HepG2 (cell line): ENCODE results near the gene CCT3. TPM values are rescaled to one million over a fixed set of nuclear protein-coding genes. Genes with fewer than 3 reads are reported as not detected.

Experiments used
- ATAC-seq: fragments of 200-7000 bp; cut with Tn5 transposase; 3 replicates; pipeline ENCODE4 v1.9.1; 2020; ENCODE audit warnings: mild to moderate bottlenecking, moderate library complexity
- BruUV-seq: library from RNA; stranded (reverse); fragments of 400-500 nt; replicated peaks from 2 replicates; lab custom pipeline; 2021; lab: Mats Ljungman, UMichigan
- CTCF ChIA-PET: fragments of 300-600 bp; formaldehyde crosslinking; extraction: SDS; loops from one replicate; lab custom pipeline; 2021; ENCODE audit warnings: low total read pairs, inconsistent platforms, low intra/inter-chr PET ratio; lab: Yijun Ruan, JAX
- POLR2A ChIA-PET: fragments of 350-600 bp; sonication (Branson Sonifier 250); formaldehyde crosslinking; loops from one replicate; lab custom pipeline; 2020; ENCODE audit warnings: antibody characterized with exemption, inconsistent platforms; lab: Yijun Ruan, JAX
- DNase-seq: peaks from one replicate; pipeline ENCODE4 v3.0.0-alpha.2; 2015; ENCODE audit warnings: low spot score
- FAIRE-seq: peaks from 3 replicates; lab custom pipeline; 2011; peaks lifted over from hg19 to GRCh38; lab: Jason Lieb, UNC
- H2AFZ ChIP-seq: one replicate; pipeline ENCODE4 v1.6.1; 2011; ENCODE audit warnings: low read length, inconsistent platforms
- H3K27ac ChIP-seq: fragments of 300-600 bp; 3 replicates; pipeline ENCODE4 v1.8.0; 2011; ENCODE audit warnings: mixed run types, mild to moderate bottlenecking, mixed read lengths, low read length, inconsistent platforms; ENCODE audit not compliant: insufficient read depth; ENCODE audit errors: extremely low read length
- H3K27me3 ChIP-seq, 2 experiments: fragments of 200-600 bp in 1 of 2; 2 replicates in 1 of 2; 3 replicates in 1 of 2; pipeline versions ENCODE4 v1.6.0 to v1.8.0; 2011; ENCODE audit warnings: low read length in 2 of 2, mild to moderate bottlenecking in 2 of 2, moderate library complexity in 2 of 2, inconsistent platforms in 1 of 2; ENCODE audit not compliant: insufficient read depth in 2 of 2, control insufficient read depth in 1 of 2
- H3K36me3 ChIP-seq, 2 experiments: fragments of 200-600 bp in 1 of 2; replicated peaks in 1 of 2; 2 replicates in 1 of 2; 3 replicates in 1 of 2; pipeline versions ENCODE4 v1.5.1 to v1.8.0; 2011; ENCODE audit warnings: low read length in 2 of 2, inconsistent platforms in 1 of 2; ENCODE audit not compliant: insufficient read depth in 2 of 2, control insufficient read depth in 1 of 2
- H3K4me1 ChIP-seq: 2 replicates; pipeline ENCODE4 v1.5.1; 2012; ENCODE audit warnings: low read length, inconsistent platforms; ENCODE audit not compliant: insufficient read depth
- H3K4me2 ChIP-seq: 2 replicates; pipeline ENCODE4 v1.6.0; 2011; ENCODE audit warnings: low read depth, low read length, inconsistent platforms
- H3K4me3 ChIP-seq, 3 experiments: fragments of 200-600 bp in 1 of 3; sonication (generic), shearing (Covaris generic) in 1 of 3; replicated peaks in 1 of 3; 2 replicates each; pipeline ENCODE4 v1.5.1; 2011 to 2016; ENCODE audit warnings: low read length in 3 of 3, inconsistent platforms in 2 of 3, low read depth in 2 of 3, mild to moderate bottlenecking in 2 of 3, control low read depth in 1 of 3, mixed read lengths in 1 of 3; ENCODE audit not compliant: insufficient read depth in 1 of 3
- H3K79me2 ChIP-seq: one replicate; pipeline ENCODE4 v1.6.1; 2011; ENCODE audit warnings: low read length, inconsistent platforms; ENCODE audit not compliant: insufficient read depth
- H3K9ac ChIP-seq: 2 replicates; pipeline ENCODE4 v1.6.0; 2011; ENCODE audit warnings: mild to moderate bottlenecking, low read depth, low read length, inconsistent platforms; ENCODE audit not compliant: insufficient read depth
- H3K9me3 ChIP-seq: 2 replicates; pipeline ENCODE4 v1.5.1; 2012; ENCODE audit warnings: mild to moderate bottlenecking, low read length
- H4K20me1 ChIP-seq: 2 replicates; pipeline ENCODE4 v1.6.0; 2011; ENCODE audit warnings: inconsistent platforms, mild to moderate bottlenecking, low read length, moderate library complexity; ENCODE audit not compliant: insufficient read depth
- POLR2G ChIP-seq: fragments of 200-400 bp; formaldehyde crosslinking; IDR thresholded peaks from 2 replicates; pipeline ENCODE4 v1.6.1; 2018; ENCODE audit warnings: mild to moderate bottlenecking, low read depth, low read length, moderate library complexity
- ZNF30 ChIP-seq: sonication (generic); formaldehyde crosslinking; IDR thresholded peaks from 2 replicates; pipeline ENCODE4 v1.5.0; 2020; ENCODE audit warnings: mild to moderate bottlenecking, missing genetic modification reagents
- ZNF7 ChIP-seq: IDR thresholded peaks from 2 replicates; pipeline ENCODE4 v1.6.1; 2016; ENCODE audit warnings: missing biosample characterization, missing genetic modification reagents
- WGBS: methylation state at CpG from one replicate; pipeline ENCODE4 v1.1.6; 2017; ENCODE audit warnings: low lambda C conversion rate; 5-methylcytosine and 5-hydroxymethylcytosine counted together
- in situ Hi-C: cut with HindIII; loops from 2 replicates; pipeline ENCODE4 v1.10.0; 2017; ENCODE audit warnings: low pct_unique_long_range_greater_than_20kb; ENCODE audit not compliant: extremely low pct_ligation_motif_present
- intact Hi-C: fragments of 100-400 bp; cut with micrococcal nuclease; formaldehyde crosslinking; loops from one replicate; pipeline ENCODE4 v1.10.0; 2022; ENCODE audit not compliant: unreplicated experiment
- polyA plus RNA-seq, 8 experiments: library from polyadenylated mRNA; depleted of rRNA in 3 of 8; stranded (reverse) in 7 of 8; unstranded in 1 of 8; fragments of >200 nt; fragmentation: Illumina TruSeq in 4 of 8; extraction: Trizol in 4 of 8; gene quantifications; 2 replicates each; pipeline versions ENCODE4 v1.2.1 to v1.2.3, GENCODE V29; 2011 to 2016; ENCODE audit warnings: low read depth in 4 of 8, missing spikeins in 1 of 8, mixed read lengths in 1 of 8; ENCODE audit not compliant: insufficient read depth in 1 of 8
- total RNA-seq, 5 experiments: library from RNA; depleted of rRNA; stranded (reverse); fragments of >200 nt; fragmentation: Illumina TruSeq; extraction: Trizol; gene quantifications; 2 replicates each; pipeline ENCODE4 v1.2.3, GENCODE V29; 2016; ENCODE audit warnings: low read depth in 1 of 5
- TF ChIP-seq, protein P1 (sequence below): sonication (generic); formaldehyde crosslinking; IDR thresholded peaks from 2 replicates; pipeline ENCODE4 v1.4.0; 2020; ENCODE audit warnings: missing genetic modification reagents

Gene CCT3
- total and polyA plus RNA-seq, 2 of the 13 experiments (the other 11 are each of a cell fraction or from before 2014, with no cell fraction given): 319 to 615 TPM

DNA sequence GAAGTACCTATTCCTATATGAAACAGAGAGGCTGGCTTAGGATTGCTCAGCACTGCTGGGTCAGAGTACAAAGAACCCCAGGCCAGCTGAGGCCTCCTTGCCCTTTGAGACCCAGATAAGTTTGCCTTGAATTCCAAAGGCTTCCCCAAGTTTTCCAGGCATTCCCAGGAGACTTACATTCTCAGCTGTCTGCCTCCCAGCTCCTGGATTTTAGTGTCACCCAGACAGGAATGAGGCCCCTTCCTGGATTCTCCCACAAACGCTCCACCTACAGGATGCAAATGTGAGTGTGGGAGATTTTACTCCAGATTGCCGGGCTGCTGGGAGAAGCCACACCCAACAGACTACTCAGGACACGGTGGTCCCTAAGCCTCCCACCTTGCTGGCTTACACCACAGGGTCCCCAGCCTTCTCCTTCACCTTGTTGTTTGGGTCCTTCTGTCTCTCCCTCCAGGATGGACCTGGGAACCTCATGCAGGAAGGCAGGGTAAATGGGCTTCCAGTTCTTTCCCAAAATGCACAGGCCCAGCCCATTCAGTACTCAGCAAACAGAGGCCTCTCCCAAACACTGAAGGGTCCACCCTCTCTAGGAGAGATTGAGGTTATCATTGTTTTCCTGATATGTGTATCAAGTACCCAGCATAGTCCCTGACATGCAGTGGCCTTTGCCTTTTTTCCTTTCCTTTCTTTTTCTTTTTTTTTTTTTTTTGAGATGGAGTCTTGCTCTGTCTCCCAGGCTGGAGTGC lies 41.5 kb upstream of the CCT3 start (continued):
- TF ChIP-seq, protein P1, sequence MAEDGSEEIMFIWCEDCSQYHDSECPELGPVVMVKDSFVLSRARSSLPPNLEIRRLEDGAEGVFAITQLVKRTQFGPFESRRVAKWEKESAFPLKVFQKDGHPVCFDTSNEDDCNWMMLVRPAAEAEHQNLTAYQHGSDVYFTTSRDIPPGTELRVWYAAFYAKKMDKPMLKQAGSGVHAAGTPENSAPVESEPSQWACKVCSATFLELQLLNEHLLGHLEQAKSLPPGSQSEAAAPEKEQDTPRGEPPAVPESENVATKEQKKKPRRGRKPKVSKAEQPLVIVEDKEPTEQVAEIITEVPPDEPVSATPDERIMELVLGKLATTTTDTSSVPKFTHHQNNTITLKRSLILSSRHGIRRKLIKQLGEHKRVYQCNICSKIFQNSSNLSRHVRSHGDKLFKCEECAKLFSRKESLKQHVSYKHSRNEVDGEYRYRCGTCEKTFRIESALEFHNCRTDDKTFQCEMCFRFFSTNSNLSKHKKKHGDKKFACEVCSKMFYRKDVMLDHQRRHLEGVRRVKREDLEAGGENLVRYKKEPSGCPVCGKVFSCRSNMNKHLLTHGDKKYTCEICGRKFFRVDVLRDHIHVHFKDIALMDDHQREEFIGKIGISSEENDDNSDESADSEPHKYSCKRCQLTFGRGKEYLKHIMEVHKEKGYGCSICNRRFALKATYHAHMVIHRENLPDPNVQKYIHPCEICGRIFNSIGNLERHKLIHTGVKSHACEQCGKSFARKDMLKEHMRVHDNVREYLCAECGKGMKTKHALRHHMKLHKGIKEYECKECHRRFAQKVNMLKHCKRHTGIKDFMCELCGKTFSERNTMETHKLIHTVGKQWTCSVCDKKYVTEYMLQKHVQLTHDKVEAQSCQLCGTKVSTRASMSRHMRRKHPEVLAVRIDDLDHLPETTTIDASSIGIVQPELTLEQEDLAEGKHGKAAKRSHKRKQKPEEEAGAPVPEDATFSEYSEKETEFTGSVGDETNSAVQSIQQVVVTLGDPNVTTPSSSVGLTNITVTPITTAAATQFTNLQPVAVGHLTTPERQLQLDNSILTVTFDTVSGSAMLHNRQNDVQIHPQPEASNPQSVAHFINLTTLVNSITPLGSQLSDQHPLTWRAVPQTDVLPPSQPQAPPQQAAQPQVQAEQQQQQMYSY: peak; percentile 68; the same call in 1 of the 2 replicates
- TF ChIP-seq, all 625 proteins: peak for 4

DNA sequence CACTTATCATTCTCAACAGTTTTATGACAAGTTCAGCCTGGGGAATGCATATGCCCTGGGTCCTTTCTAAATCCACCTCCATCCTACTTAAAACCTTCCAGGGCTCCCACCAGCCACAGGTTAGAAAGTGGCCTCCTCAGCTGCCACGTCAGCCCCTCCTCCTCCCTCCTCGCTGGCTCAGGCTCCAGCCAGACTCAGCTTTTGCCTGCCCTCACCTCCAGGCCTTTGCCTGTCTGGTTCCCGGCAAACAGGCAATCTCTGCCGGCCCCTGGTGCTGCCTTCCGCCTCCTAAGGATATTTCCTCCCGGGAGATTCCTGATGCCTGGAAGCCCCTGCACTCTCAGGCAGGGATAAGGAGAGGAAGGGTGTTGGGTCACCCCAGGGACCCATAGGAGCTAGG lies 40.5 kb upstream of the CCT3 start:
- in situ Hi-C loops: no loop called here
- ChIA-PET CTCF (no interaction called here), POLR2A (interaction anchor here (1.0 to 12.6 kb wide), 3 partner anchors 9 to 17 kb away, joined by 4 to 189 read pairs (median 4); partner anchors contain the start of gene RHBG)
- Histone ChIP-seq H3K27ac (peak overlapping the region; percentile 26), H3K27me3 (no peaks in the 10 kb centered on the region), H3K4me3 (no peak overlapping the region), H4K20me1 (peaks cover 7% of the 10 kb centered on the region), H3K9ac (no peak overlapping the region), H3K4me2 (no peak overlapping the region), H3K9me3 (no peaks in the 10 kb centered on the region), H2AFZ (no peak overlapping the region), H3K4me1 (peaks cover 68% of the 10 kb centered on the region), H3K36me3 (peaks cover 27 to 60% of the 10 kb centered on the region in 2 experiments), H3K79me2 (peaks cover 12% of the 10 kb centered on the region)
- WGBS: 91% methylated on average over 3 of the region's 6 CpGs
- no peak for ATAC-seq
- no TSS peak for BruUV-seq
- intact Hi-C loops: no loop called here
- TF ChIP-seq POLR2G (0 out of 2 replicates have a peak, but pooled peaks have one; percentile 7), ZNF7 (CRISPR knock-in tag) (peak; percentile 59), ZNF30 (CRISPR knock-in tag) (no peak)
- FAIRE-seq: no peak
- DNase-seq: no peak
